DOHH2 (cell line): ENCODE data around the gene MRPL53.
A peak's percentile ranks its signal among the peaks of the same experiment; 100 is the strongest.

Experiments
- H3F3A ChIP-seq: fragments of 200-600 bp; sonication (generic), shearing (Covaris generic); 2 replicates; pipeline ENCODE4 v1.6.0; 2016; ENCODE audit warnings: antibody characterized with exemption, mild to moderate bottlenecking; ENCODE audit not compliant: control insufficient read depth, insufficient read depth
- H3K27ac ChIP-seq: fragments of 200-600 bp; sonication (generic); 2 replicates; pipeline ENCODE4 v1.5.1; 2014; ENCODE audit warnings: low read depth, mild to moderate bottlenecking, low read length, moderate library complexity
- H3K27me3 ChIP-seq: fragments of 200-600 bp; sonication (generic); 2 replicates; pipeline ENCODE4 v1.6.1; 2014; ENCODE audit warnings: mild to moderate bottlenecking, low read length, mixed read lengths; ENCODE audit not compliant: control insufficient read depth
- H3K36me3 ChIP-seq: fragments of 200-600 bp; sonication (generic); 2 replicates; pipeline ENCODE4 v1.6.1; 2014; ENCODE audit warnings: mild to moderate bottlenecking, low read length, moderate library complexity, mixed read lengths; ENCODE audit not compliant: control insufficient read depth
- H3K4me1 ChIP-seq: fragments of 200-600 bp; sonication (generic); 2 replicates; pipeline ENCODE4 v1.6.1; 2014; ENCODE audit warnings: mild to moderate bottlenecking, low read length, mixed read lengths; ENCODE audit not compliant: control insufficient read depth
- H3K4me2 ChIP-seq: fragments of 200-600 bp; sonication (generic); 2 replicates; pipeline ENCODE4 v1.6.0; 2014; ENCODE audit warnings: mild to moderate bottlenecking, low read length, moderate library complexity
- H3K4me3 ChIP-seq: fragments of 200-600 bp; sonication (generic); 2 replicates; pipeline ENCODE4 v1.5.1; 2014; ENCODE audit warnings: mild to moderate bottlenecking, low read length, mixed read lengths
- H3K79me2 ChIP-seq: fragments of 200-600 bp; sonication (generic); 2 replicates; pipeline ENCODE4 v1.6.1; 2014; ENCODE audit warnings: mild to moderate bottlenecking, low read length, mixed read lengths; ENCODE audit not compliant: control insufficient read depth
- H3K9me2 ChIP-seq: fragments of 200-600 bp; sonication (generic); replicated peaks from 2 replicates; pipeline ENCODE4 v1.6.1; 2014; ENCODE audit warnings: mild to moderate bottlenecking, low read length, mixed read lengths; ENCODE audit not compliant: control insufficient read depth
- H3K9me3 ChIP-seq: fragments of 200-600 bp; sonication (generic); 2 replicates; pipeline ENCODE4 v1.6.1; 2014; ENCODE audit warnings: antibody characterized with exemption, low read length, mixed read lengths; ENCODE audit not compliant: control insufficient read depth, insufficient read depth
- H4K20me1 ChIP-seq: fragments of 200-600 bp; sonication (generic); 2 replicates; pipeline ENCODE4 v1.6.0; 2014; ENCODE audit warnings: low read depth, mild to moderate bottlenecking, antibody characterized with exemption, low read length, moderate library complexity; ENCODE audit not compliant: control insufficient read depth, insufficient read depth
- CTCF ChIP-seq: fragments of 200-600 bp; sonication (generic); IDR thresholded peaks from one replicate; pipeline ENCODE4 v1.5.1; 2014; ENCODE audit warnings: antibody characterized with exemption, mild to moderate bottlenecking, low read depth, low read length; ENCODE audit not compliant: poor library complexity, severe bottlenecking
- EZH2phosphoT487 ChIP-seq: fragments of 200-600 bp; sonication (generic); IDR thresholded peaks from 2 replicates; pipeline ENCODE4 v1.6.1; 2017; ENCODE audit warnings: borderline replicate concordance, mild to moderate bottlenecking, antibody characterized with exemption, low read length, moderate library complexity, mixed read lengths

The MRPL53 gene

GRCh38 chr2:74472086-74472944 is at the start of gene MRPL53:
Gene MRPL53 (minus strand): TSS chr2:74472680. CDS start chr2:74472660, 20 bp downstream.
- H3K79me2 ChIP-seq = peaks cover 20% of the 10 kb centered on the region
- H3F3A ChIP-seq = peaks cover 11% of the 10 kb centered on the region
- TF ChIP-seq EZH2phosphoT487 (no peak), CTCF (no peak)
- H3K36me3 ChIP-seq = peaks cover 31% of the 10 kb centered on the region
- no peaks in the 10 kb centered on the region for H3K9me3 ChIP-seq
- peaks cover 16% of the 10 kb centered on the region for H3K4me1 ChIP-seq
- H3K4me3 ChIP-seq = peak within 1 kb of the TSS; percentile 97
- no peaks in the 10 kb centered on the region for H3K27me3 ChIP-seq
- H3K9me2 ChIP-seq = no peaks in the 10 kb centered on the region
- H3K4me2 ChIP-seq = peak within 1 kb of the TSS; percentile 79
- peak within 1 kb of the TSS; percentile 83 for H3K27ac ChIP-seq
- 0 out of 2 replicates have a peak, but pooled peaks cover under 1% of the 10 kb centered on the region for H4K20me1 ChIP-seq

- H3K27me3 ChIP-seq = peaks cover 45% of the 10 kb centered on the region
- H3K4me2 ChIP-seq = no peak overlapping the region
Observed at GRCh38 chr2:74516650-74517049, 44.2 kb upstream of the MRPL53 start.

GRCh38 chr2:74515981-74516633 is 43.6 kb upstream of the MRPL53 start:
- Histone ChIP-seq H3K4me1 (peaks cover 11% of the 10 kb centered on the region; the same call in 1 of the 2 replicates), H3K27ac (no peak overlapping the region), H4K20me1 (no peaks in the 10 kb centered on the region), H3F3A (no peaks in the 10 kb centered on the region), H3K4me2 (no peak overlapping the region), H3K27me3 (peaks cover 50% of the 10 kb centered on the region), H3K9me2 (no peaks in the 10 kb centered on the region), H3K4me3 (no peak overlapping the region), H3K9me3 (no peaks in the 10 kb centered on the region), H3K36me3 (no peaks in the 10 kb centered on the region), H3K79me2 (no peaks in the 10 kb centered on the region)
- TF ChIP-seq EZH2phosphoT487 = no peak
- no peak for TF ChIP-seq CTCF

More at GRCh38 chr2:74516650-74517049, 44.2 kb upstream of the MRPL53 start:
- H3K79me2 ChIP-seq = no peaks in the 10 kb centered on the region
- no peak overlapping the region for H3K4me3 ChIP-seq
- TF ChIP-seq EZH2phosphoT487 (no peak), CTCF (no peak)
- peaks cover 11% of the 10 kb centered on the region; the same call in 1 of the 2 replicates for H3K4me1 ChIP-seq
- no peaks in the 10 kb centered on the region for H4K20me1 ChIP-seq
- H3K27ac ChIP-seq = no peak overlapping the region
- H3K9me3 ChIP-seq = no peaks in the 10 kb centered on the region
- no peaks in the 10 kb centered on the region for H3K9me2 ChIP-seq
- no peaks in the 10 kb centered on the region for H3F3A ChIP-seq
- H3K36me3 ChIP-seq = no peaks in the 10 kb centered on the region
